Stomach (tissue), 9 donors: ENCODE data around the gene TDRD12. TPM values are rescaled to one million over a fixed set of nuclear protein-coding genes. Genes with fewer than 3 reads are reported as not detected.

ENCODE experiments used
- DNase-seq, 2 donors: peaks; one replicate each; pipeline versions ENCODE4 v3.0.0 to v3.0.0-alpha.2; 2013 to 2019
- H3K27ac ChIP-seq, 5 donors: fragments of 200-600 bp in 4 of 5; sonication (generic) in 4 of 5; one replicate each; pipeline ENCODE4 v1.5.1; 2013 to 2019; ENCODE audit warnings: mild to moderate bottlenecking in 1 of 5, moderate library complexity in 1 of 5
- H3K27me3 ChIP-seq, 3 donors: fragments of 200-600 bp; sonication (generic); one replicate each; pipeline ENCODE4 v1.5.1; 2017 to 2019; ENCODE audit warnings: mixed run types in 1 of 3
- H3K36me3 ChIP-seq, 4 donors: fragments of 200-600 bp; sonication (generic); 1 replicate in 3 of 4; 2 replicates in 1 of 4; pipeline ENCODE4 v1.5.1; 2016 to 2019
- H3K4me1 ChIP-seq, 4 donors: fragments of 200-600 bp; sonication (generic); one replicate each; pipeline ENCODE4 v1.5.1; 2016 to 2019
- H3K4me3 ChIP-seq, 4 donors: fragments of 200-600 bp; sonication (generic) in 3 of 4; one replicate each; pipeline ENCODE4 v1.5.1; 2016 to 2019; ENCODE audit warnings: mild to moderate bottlenecking in 1 of 4
- H3K9me3 ChIP-seq, 4 donors: fragments of 200-600 bp; sonication (generic); one replicate each; pipeline ENCODE4 v1.5.1; 2016 to 2019
- CTCF ChIP-seq, 7 experiments: fragments of 450-650 bp in 4 of 7; fragments of 200-600 bp in 3 of 7; sonication (generic) in 3 of 7; IDR thresholded peaks; one replicate each; pipeline ENCODE4 v1.5.1; 2016 to 2019; ENCODE audit warnings: antibody characterized with exemption in 7 of 7, control low read depth in 2 of 7, mild to moderate bottlenecking in 1 of 7
- EP300 ChIP-seq: sonication (generic); formaldehyde crosslinking; IDR thresholded peaks from one replicate; pipeline ENCODE4 v1.6.1; 2017; ENCODE audit warnings: antibody characterized with exemption
- POLR2A ChIP-seq, 4 donors: fragments of 450-650 bp; IDR thresholded peaks; one replicate each; pipeline ENCODE4 v1.6.1; 2016; ENCODE audit warnings: antibody characterized with exemption in 4 of 4, control low read depth in 2 of 4, mild to moderate bottlenecking in 1 of 4, moderate library complexity in 1 of 4
- POLR2AphosphoS5 ChIP-seq, 3 donors: sonication (generic); formaldehyde crosslinking; IDR thresholded peaks; one replicate each; pipeline ENCODE4 v1.6.1; 2016; ENCODE audit warnings: antibody characterized with exemption in 3 of 3
- WGBS, 5 donors: extraction: QIAGEN DNeasy Blood & Tissue Kit in 3 of 5; methylation state at CpG; one replicate each; pipeline versions ENCODE4 v1.1.5 to v1.1.7; 2013 to 2018; 5-methylcytosine and 5-hydroxymethylcytosine counted together
- intact Hi-C: fragments of 100-400 bp; cut with DNase I; formaldehyde crosslinking; loops from one replicate; pipeline ENCODE4 v1.15.1; 2023; ENCODE audit warnings: low total_unique reads
- polyA plus RNA-seq, 3 donors: library from polyadenylated mRNA; stranded (reverse); fragments of 200-250 nt; gene quantifications; one replicate each; pipeline ENCODE4 v1.2.3, GENCODE V29; 2013
- total RNA-seq, 5 donors: library from RNA; depleted of rRNA; stranded (reverse); fragments of >200 nt; gene quantifications; one replicate each; pipeline versions ENCODE4 v1.1.0 to v1.2.3, GENCODE V29; 2014 to 2016
- donor health status: healthy with polysubstance abuse.
- donor health status: Bipolar disorder and iron deficiency.
- donor health status: healthy.

The TDRD12 gene
- total and polyA plus RNA-seq, 8 donors, result 0.03 to 0.73 TPM; not detected in 6

- H3K27ac ChIP-seq, result peak overlapping the region in 3 of 5 donors; percentile 7 to 51 (median 40)
- H3K9me3 ChIP-seq, result no peaks in the 10 kb centered on the region
- DNase-seq, result no peak
- intact Hi-C loops, result no loop called here
- no peaks in the 10 kb centered on the region for H3K36me3 ChIP-seq
- no peak for TF ChIP-seq POLR2A (IDR thresholded peaks at IDR 0.05)
- no peak for TF ChIP-seq CTCF (IDR thresholded peaks at IDR 0.05)
- TF ChIP-seq EP300, result no peak
- TF ChIP-seq POLR2AphosphoS5 (IDR thresholded peaks at IDR 0.05), result no peak
- WGBS, 5 donors, result 26 to 47% (median 37%) methylated on average over 5 of the region's 5 CpGs
- H3K4me3 ChIP-seq, result no peak overlapping the region
- H3K27me3 ChIP-seq, result peaks cover 0 to 5% (median 0%) of the 10 kb centered on the region in 3 donors
- H3K4me1 ChIP-seq, result peaks cover 0 to 9% (median 7%) of the 10 kb centered on the region in 4 donors
Measured at GRCh38 chr19:32809254-32809653, 89.7 kb downstream of the TDRD12 start.

GRCh38 chr19:32809754-32810153 is 90.2 kb downstream of the TDRD12 start:
- no peaks in the 10 kb centered on the region for H3K9me3 ChIP-seq
- DNase-seq, result no peak
- 12 to 19% (median 18%) methylated on average over 3 of the region's 3 CpGs for WGBS, 5 donors
- H3K4me1 ChIP-seq, result peaks cover 0 to 9% (median 7%) of the 10 kb centered on the region in 4 donors
- H3K4me3 ChIP-seq, result no peak overlapping the region
- H3K27ac ChIP-seq, result peak overlapping the region in 1 of 5 donors; percentile 40
- intact Hi-C loops, result no loop called here
- peaks cover 0 to 5% (median 0%) of the 10 kb centered on the region in 3 donors for H3K27me3 ChIP-seq
- no peak for TF ChIP-seq CTCF (IDR thresholded peaks at IDR 0.05)
- TF ChIP-seq POLR2AphosphoS5 (IDR thresholded peaks at IDR 0.05), result no peak
- no peak for TF ChIP-seq EP300
- no peak for TF ChIP-seq POLR2A (IDR thresholded peaks at IDR 0.05)
- no peaks in the 10 kb centered on the region for H3K36me3 ChIP-seq

GRCh38 chr19:32810452-32810851 is 90.9 kb downstream of the TDRD12 start:
- TF ChIP-seq EP300 (no peak), POLR2A (IDR thresholded peaks at IDR 0.05) (no peak), POLR2AphosphoS5 (IDR thresholded peaks at IDR 0.05) (no peak), CTCF (IDR thresholded peaks at IDR 0.05) (no peak)
- no peak for DNase-seq
- no peak overlapping the region for H3K4me3 ChIP-seq
- intact Hi-C loops, result no loop called here
- no peaks in the 10 kb centered on the region for H3K36me3 ChIP-seq
- H3K27ac ChIP-seq, result no peak overlapping the region
- WGBS, 5 donors, result 42 to 64% (median 54%) methylated on average over 9 of the region's 9 CpGs
- no peaks in the 10 kb centered on the region for H3K9me3 ChIP-seq
- H3K27me3 ChIP-seq, result peaks cover 0 to 5% (median 0%) of the 10 kb centered on the region in 3 donors
- peaks cover 0 to 9% (median 7%) of the 10 kb centered on the region in 4 donors for H3K4me1 ChIP-seq

GRCh38 chr19:32811151-32811550 is 91.6 kb downstream of the TDRD12 start:
- intact Hi-C loops, result no loop called here
- Histone ChIP-seq H3K27me3 (peaks cover 0 to 5% (median 0%) of the 10 kb centered on the region in 3 donors), H3K4me3 (no peak overlapping the region), H3K27ac (no peak overlapping the region), H3K36me3 (no peaks in the 10 kb centered on the region), H3K9me3 (no peaks in the 10 kb centered on the region), H3K4me1 (peaks cover 0 to 9% (median 7%) of the 10 kb centered on the region in 4 donors)
- 83 to 89% (median 86%) methylated on average over 11 of the region's 11 CpGs for WGBS, 5 donors
- TF ChIP-seq CTCF (IDR thresholded peaks at IDR 0.05), result no peak
- TF ChIP-seq POLR2AphosphoS5 (IDR thresholded peaks at IDR 0.05), result no peak
- TF ChIP-seq POLR2A (IDR thresholded peaks at IDR 0.05), result no peak
- TF ChIP-seq EP300, result no peak
- DNase-seq, result no peak
